SH-SY5Y (cell line): ENCODE measurements around the gene MDH1B.

Experiments used
- GATA2 ChIP-seq: IDR thresholded peaks from 2 replicates; pipeline ENCODE4 v1.6.1; 2011; ENCODE audit warnings: mild to moderate bottlenecking, low read depth, low read length
- GATA3 ChIP-seq: IDR thresholded peaks from 2 replicates; pipeline ENCODE4 v1.6.1; 2011; ENCODE audit warnings: low read depth, mild to moderate bottlenecking, low read length, moderate library complexity

DNA sequence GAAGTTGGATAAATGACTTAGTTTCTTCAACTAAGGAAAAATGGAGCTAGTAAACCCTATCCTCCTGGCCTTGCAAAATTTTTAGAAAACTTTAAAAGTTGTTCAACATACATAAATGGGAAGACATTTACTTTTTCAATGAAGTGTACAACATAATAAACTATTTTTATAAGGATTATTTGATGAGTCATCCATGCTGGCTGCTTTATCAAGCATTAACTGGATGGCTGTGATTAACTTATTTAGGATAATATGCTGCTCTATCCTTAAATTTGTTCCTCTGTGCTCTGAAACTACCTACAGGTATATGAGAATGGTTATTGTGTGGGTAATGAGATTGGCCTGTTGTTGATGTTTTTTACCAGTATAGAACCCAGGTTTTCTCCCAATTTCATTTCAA, 68.2 kb downstream of the MDH1B start:
- TF ChIP-seq GATA2 (no peak), GATA3 (no peak)
